Fibroblast of skin of left quadriceps (primary cell): ENCODE measurements around the gene GPLD1.
"Not testable (repeated sequence)": the region's sequence is repeated elsewhere in the genome, so short reads cannot be mapped to it uniquely, and the experiment has no call there.

ENCODE experiments used
- DNase-seq, 2 experiments: peaks; one replicate each; pipeline ENCODE4 v3.0.0-alpha.2; 2013; ENCODE audit warnings: low read depth in 2 of 2

GPLD1 gene

GRCh38 chr6:24382891-24383494 is 106.4 kb downstream of the GPLD1 start:
- DNase-seq = not testable (repeated sequence)

GRCh38 chr6:24382220-24382540 is 107.2 kb downstream of the GPLD1 start:
- DNase-seq = no peak

DNA sequence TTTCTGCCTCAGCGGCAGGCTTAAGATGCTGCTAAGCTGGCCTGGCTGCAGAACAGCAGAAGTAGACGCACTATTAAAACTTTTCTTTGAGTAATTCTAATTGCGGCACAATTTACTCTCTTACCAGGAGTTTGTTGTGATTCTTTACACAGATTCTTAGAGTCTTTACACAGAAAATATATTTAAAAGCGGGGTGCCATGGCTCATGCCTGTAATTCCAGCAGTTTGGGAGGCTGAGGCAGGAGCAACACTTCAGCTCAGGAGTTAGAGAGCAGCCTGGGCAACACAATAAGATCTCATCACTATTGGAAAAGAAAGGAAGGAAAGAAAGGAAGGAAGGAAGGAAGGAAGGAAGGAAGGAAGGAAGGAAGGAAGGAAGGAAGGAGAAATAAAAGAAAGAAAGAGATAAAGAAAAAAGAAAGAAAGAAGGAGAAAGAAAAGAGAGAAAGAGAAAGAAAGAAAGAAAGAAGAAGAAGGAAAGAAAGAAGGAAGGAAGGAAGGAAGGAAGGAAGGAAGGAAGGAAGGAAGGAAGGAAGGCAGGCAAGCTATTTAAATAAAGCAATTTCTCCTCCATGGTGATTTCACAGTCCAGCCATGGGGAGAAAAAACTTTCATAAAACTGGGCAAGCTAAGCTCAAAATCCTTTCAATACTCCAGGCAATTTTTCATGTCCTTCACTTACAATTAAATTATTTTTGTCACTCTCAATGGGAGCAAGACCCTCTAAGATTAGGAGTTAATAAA is 107.7 kb downstream of the GPLD1 start:
- DNase-seq = no peak

- DNase-seq = no peak
These were observed 110.8 kb downstream of the GPLD1 start for GRCh38 chr6:24378473-24379097.
